Heart left ventricle (tissue), 13 donors: ENCODE results near the gene TBX10.

Experiments used
- POLR2A ChIP-seq, 2 donors: fragments of 450-650 bp; IDR thresholded peaks; one replicate each; pipeline ENCODE4 v1.6.1; 2017; ENCODE audit warnings: antibody characterized with exemption in 2 of 2, mild to moderate bottlenecking in 2 of 2, moderate library complexity in 2 of 2
- TF ChIP-seq, protein P1 (sequence below), 12 donors: fragments of 200-600 bp; sonication (generic) in 4 of 12; IDR thresholded peaks; one replicate each; pipeline versions ENCODE4 v1.5.0 to v1.8.0; 2018 to 2022; ENCODE audit warnings: antibody characterized with exemption in 12 of 12, mild to moderate bottlenecking in 5 of 12
- donor health status: ischemic (EF 13 %, LVEDD 7.1; RV severe dilation, severe dysfunction).
- donor health status: DM: no; HTN: yes; CAD: no.
- donor health status: DM: no; HTN: no; CAD: no.
- donor health status: ischemic (EF 25% LVEDD 6.9; RV normal size, moderate dysfunction).
- donor health status: ischemic (EF 25% LVEDD 5.7; RV mildly dilated, moderate dysfunction).
- donor health status: ischemic (EF 35%, LVEDD 5.7; RV mildly dilated, moderate dysfunction).
- donor health status: nonischemic (EF 11% LVEDD 7.7; RV severe dilation, severe dysfunction).
- donor health status: DM: yes; HTN: yes; CAD: no.
- donor health status: PGD.
- donor health status: ischemic (EF 29% LVEDD 5.4; RV normal size, mild dysfunction).
- donor health status: nonischemic (EF 23%, LVEDD 6.1; RV moderate dilation, normal function).

DNA sequence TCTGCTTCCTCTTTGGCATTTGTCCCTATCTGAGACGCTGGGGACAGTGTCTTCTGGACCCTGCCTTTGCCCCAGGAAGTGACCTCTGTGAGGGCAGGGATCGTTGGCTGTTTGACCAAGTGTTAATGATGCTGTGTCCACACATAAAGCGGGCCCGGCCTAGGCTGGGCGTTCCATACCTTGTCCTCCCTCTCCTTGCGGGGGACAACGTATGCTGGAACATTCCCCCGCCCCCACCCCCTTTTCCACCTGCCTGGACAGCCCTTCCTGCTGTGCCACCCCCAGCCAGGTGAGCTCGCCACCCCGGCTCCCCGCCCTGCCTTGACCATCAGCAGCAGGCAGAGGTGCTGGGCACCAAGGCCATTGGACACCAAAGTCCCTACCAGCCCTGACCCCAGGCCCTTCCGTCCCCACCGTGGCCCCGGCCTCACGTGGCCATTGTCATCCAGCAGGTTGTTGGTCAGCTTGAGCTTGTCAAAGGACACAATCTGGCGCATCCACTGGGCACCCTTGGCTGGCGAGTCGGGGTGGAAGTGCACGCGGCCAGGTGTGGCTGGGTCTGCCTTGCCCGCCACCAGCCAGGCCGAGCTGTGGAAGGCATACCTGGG, 5.7 kb downstream of the TBX10 start:
- no peak for TF ChIP-seq POLR2A (IDR thresholded peaks at IDR 0.05)
- TF ChIP-seq, protein P1, sequence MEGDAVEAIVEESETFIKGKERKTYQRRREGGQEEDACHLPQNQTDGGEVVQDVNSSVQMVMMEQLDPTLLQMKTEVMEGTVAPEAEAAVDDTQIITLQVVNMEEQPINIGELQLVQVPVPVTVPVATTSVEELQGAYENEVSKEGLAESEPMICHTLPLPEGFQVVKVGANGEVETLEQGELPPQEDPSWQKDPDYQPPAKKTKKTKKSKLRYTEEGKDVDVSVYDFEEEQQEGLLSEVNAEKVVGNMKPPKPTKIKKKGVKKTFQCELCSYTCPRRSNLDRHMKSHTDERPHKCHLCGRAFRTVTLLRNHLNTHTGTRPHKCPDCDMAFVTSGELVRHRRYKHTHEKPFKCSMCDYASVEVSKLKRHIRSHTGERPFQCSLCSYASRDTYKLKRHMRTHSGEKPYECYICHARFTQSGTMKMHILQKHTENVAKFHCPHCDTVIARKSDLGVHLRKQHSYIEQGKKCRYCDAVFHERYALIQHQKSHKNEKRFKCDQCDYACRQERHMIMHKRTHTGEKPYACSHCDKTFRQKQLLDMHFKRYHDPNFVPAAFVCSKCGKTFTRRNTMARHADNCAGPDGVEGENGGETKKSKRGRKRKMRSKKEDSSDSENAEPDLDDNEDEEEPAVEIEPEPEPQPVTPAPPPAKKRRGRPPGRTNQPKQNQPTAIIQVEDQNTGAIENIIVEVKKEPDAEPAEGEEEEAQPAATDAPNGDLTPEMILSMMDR (IDR thresholded peaks at IDR 0.05): no peak
